ENCODE data around the gene ALG12.
A peak's percentile ranks its signal among the peaks of the same experiment; 100 is the strongest.
"Not testable (repeated sequence)": the region's sequence is repeated elsewhere in the genome, so short reads cannot be mapped to it uniquely, and the experiment has no call there.

Gene ALG12

DNA sequence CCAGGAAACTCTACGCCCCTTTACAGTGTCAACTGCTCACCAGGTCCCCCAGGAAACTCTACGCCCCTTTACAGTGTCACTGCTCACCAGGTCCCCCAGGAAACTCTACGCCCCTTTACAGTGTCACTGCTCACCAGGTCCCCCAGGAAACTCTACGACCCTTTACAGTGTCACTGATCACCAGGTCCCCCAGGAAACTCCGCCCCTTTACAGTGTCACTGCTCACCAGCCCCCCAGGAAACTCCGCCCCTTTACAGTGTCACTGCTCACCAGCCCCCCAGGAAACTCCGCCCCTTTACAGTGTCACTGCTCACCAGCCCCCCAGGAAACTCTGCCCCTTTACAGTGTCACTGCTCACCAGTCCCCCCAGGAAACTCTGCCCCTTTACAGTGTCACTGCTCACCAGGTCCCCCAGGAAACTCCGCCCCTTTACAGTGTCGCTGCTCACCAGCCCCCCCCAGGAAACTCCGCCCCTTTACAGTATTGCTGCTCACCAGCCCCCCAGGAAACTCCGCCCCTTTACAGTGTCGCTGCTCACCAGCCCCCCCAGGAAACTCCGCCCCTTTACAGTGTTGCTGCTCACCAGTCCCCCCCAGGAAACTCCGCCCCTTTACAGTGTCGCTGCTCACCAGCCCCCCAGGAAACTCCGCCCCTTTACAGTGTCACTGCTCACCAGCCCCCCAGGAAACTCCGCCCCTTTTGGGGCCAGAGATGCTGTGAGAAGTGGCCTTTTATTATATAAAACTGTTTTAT, 27.0 kb upstream of the ALG12 start:
- not testable (repeated sequence) for DNase-seq

GRCh38 chr22:49944399-49944891, 26.2 kb upstream of the ALG12 start:
- no peak for DNase-seq

GRCh38 chr22:49943771-49944398, 25.6 kb upstream of the ALG12 start:
- DNase-seq = no peak

DNA sequence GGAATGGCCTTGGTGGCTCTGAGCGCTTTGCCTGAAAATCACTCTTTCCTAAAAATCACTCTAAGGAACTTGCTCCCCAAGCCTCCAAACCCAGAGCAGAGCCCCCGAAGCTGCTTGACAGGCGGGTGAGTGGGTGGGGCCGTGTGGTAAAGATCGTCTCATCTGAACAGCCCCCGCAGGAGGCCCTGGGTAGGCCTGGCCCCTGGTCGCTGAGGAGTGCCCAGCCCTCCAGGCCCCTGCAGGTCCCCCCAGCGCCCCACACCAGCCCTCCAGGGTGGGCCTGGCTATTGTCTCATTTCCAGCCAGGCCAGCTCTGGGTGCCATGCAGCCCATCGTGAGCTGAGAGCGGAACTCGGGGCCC, 25.1 kb upstream of the ALG12 start:
- no peak for DNase-seq

DNA sequence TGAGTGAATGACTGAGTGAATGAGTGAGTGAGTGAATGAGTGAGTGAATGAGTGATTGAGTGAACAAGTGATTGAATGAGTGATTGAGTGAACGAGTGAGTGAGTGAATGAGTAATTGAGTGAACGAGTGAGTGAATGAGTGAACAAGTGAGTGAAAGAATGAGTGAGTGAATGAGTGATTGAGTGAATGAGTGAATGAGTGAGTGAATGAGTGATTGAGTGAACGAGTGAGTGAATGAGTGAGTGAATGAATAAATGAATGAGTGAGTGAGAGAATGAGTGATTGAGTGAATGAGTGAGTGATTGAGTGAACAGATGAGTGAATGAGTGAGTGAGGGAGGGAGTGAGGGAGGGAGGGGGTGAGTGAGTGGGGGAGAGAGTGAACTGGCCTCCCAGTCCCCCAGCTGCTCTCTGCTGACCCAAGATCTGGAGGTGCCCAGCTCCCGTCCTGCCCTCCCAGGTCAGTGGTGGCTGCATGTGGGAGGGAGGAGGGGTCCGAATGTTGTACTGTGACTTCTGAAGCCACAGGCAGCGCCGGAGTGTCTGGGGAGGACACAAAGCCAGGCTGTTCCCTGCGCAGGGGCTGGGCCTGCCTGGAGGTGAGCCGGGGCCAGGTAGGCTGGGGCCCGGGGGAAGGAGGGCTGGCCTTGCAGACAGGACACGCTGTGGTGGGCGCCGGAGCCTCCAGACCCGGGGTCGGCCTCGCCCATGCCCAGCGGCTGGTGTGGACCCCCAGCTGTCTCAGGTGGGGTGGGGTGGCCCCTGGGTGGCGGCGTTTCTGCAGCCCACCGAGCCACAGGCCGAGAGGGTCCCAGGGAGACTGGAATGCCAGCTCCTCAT, 24.5 kb upstream of the ALG12 start:
- DNase-seq = no peak

DNA sequence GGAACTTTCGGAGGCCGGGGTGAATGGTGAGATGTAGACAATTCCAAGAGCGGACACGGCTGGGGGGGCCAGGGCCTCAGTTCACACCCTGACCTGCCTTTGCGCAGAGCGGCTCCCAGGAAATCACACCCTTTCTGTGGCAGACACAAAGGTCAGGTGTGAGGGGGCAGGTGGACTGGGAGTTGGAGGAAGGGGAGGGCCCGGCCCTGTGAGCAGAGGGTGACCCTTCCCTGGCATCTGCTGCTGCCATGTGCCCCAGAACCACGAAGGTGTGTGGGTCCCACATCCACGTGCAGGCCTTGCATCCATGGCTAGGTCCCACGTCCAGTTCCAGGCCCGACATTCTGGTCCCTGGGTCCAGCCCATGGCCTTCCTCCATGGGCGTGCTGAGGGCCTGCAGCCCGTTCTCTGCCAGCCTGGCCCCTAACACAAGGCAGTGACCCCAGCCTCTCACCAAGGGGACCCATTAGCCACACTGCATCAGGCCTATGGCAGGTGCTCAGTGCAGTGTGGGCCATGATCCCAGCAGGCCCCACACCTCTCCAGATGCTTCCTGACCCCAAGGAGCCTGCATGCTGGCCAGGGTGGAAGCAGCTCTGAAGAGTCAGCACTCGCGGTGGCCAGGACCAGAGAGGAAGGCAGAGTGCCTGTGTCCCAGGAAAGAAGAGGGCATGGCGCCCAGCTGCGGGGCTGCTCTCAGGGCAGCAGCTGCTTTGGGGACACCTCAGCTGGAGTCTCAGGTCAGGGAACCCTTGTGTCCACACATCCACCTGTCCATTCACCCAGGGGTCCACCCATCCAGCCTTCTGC, 23.5 kb upstream of the ALG12 start:
- DNase-seq = no peak

DNA sequence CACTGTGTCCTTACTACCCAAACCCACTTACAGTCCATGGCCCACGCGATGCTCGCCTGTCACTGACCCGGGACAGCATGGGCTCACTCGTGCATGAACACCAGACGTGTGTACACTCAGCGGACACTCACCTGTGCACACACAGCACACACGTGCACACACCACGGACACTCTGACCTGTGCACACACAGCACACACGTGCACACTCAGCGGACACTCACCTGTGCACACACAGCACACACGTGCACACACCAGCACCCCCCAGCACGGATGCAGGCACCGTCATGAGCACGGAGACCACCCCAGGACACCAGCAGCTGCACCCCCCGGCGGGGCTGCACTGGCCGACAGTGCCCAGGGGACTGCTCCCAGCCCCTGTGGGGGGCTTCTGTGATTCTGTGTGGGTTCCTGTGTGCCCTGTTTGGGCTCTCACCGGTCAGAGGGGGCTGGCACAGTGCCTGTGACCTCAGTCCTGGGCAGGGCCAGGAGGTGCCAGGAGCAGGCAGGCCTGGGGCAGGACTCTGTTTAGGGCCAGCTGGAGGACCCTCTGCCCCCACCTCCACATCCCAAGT, 20.4 kb upstream of the ALG12 start:
- DNase-seq = no peak

DNA sequence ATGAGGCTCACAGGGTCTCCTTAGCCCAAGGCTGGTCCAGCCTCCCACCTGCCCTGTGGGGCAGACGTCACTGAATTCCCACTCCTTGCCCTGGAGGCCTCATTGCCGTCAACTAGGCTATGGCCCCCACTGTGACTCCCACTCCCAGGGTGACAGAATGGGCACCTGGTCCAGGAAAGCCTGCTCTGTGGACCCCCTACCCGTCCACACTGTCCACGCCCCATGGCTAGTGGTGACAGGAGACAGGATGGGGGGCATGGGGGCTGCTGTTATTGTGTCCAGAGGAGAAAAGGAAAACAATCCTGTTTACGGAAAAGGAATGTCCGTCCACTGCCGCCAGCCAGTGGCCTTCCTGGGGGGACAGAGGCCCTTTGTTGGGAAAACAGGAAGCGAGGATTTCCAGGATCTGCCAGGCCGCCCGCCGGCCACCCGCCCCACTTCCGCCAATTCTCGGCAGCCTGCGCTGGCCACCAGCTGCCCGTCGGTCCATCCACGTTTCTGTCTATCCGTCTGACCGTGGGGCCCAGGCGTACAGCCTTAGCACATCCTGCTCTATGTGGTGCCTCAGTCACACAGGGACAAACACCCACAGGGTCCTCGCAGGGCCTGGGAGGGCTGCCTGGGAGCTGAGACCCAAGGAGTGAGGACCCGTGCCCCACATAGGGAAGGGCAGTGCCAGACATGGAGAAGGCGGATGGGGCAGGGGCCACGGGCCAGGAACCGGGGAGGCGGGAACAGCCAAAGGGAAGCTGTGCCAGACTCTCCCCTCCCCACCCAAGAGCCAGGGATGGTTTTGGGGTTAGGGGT, 19.7 kb upstream of the ALG12 start:
- DNase-seq = no peak

GRCh38 chr22:49936973-49937757, 18.9 kb upstream of the ALG12 start:
- DNase-seq = no peak

- DNase-seq = peak; percentile 91
These were observed 18.1 kb upstream of the ALG12 start for GRCh38 chr22:49936018-49936972.

DNA sequence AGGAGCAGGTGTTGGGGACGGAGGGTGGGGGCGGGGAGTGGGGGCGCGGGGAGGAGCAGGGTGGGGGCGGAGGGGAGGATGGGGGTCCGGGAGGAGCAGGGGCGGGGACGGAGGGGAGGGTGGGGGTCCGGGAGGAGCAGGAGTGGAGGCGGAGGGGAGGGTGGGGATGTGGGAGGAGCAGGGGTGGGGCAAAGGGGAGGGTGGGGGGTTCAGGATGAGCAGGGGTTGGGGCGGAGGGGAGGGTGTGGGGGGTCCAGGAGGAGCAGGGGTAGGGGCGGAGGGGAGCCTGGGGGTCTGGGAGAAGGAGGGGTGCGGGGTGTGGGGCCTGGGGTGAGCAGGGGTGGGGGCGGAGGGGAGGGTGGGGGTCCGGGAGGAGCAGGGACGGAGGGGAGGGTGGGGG, 17.3 kb upstream of the ALG12 start:
- no peak for DNase-seq

DNA sequence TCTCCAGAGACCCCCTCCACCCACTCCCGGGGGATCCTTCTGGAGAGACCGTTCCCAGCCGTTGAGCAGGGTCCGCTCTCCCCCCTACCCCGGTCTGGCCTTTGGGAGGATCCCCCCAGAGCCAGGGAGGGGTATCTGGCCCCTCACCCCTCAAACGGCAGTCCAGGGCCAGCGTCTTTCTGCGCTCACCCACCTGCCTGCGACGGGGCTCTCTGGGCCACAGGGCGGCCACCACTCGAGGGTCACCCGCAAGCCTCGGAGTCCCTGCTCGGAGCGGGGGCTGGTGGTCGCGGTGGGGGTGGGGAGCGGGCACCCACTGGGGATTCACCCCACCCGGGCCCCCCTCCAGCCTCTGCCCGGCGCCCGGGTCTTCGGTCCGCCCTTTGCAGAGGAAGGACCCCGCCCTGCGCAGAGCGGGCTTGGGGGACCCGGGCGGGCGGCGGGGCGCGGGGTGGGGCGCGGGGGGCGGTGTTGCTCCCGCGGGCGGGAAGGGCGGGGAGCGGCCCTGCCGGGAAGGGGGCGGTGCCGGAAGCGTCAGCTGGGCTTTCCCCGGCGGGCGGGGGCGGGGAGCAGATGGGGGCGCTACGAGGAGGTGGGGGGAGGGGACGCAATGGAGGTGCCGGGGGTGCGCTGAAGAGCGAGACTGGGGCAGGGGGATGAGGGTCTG, 16.8 kb upstream of the ALG12 start:
- peak; percentile 83 for DNase-seq

- DNase-seq = peak; percentile 38
These were observed 16.1 kb upstream of the ALG12 start for GRCh38 chr22:49934160-49934890.

- no peak for DNase-seq
These were observed 15.3 kb upstream of the ALG12 start for GRCh38 chr22:49933236-49934159.

DNA sequence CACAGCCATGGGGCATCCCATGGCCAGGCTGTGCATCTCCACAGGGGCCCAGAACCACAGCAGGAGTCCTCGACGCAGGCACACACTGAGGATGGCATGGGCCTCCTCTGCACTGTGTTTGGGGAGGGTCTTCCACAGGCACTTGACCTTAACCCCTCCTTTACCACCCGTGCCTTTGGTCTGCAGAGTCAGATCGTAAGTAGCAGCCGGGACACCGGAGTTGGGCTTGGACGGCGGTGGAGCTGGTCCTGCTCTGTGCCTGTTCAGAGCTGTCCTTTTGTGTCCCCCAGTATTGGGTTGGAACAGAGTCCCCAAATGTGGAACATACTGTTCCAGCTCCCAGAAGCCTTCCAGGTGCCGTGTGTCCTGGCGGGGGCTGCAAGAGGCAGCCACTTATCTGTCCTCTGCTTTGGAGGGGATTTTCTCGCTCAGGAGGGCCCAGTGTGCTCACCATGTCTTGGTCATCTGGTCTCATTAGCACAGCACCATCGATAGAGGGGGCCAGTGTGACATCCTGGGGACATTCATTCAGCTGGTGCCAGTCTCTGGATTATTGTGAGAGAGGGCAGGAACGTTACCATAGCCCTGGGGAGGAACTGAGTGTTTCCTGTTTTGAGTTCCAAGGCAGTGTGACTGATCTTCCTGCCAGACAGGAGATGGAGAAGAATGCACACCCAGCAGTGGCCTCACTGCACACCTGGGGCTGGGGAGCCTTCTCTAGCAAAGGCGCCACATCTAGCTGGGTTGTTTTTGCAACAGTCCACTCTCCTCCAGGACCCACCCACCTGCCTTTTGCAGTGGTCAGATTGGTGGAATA, 12.6 kb upstream of the ALG12 start:
- DNase-seq = no peak

DNA sequence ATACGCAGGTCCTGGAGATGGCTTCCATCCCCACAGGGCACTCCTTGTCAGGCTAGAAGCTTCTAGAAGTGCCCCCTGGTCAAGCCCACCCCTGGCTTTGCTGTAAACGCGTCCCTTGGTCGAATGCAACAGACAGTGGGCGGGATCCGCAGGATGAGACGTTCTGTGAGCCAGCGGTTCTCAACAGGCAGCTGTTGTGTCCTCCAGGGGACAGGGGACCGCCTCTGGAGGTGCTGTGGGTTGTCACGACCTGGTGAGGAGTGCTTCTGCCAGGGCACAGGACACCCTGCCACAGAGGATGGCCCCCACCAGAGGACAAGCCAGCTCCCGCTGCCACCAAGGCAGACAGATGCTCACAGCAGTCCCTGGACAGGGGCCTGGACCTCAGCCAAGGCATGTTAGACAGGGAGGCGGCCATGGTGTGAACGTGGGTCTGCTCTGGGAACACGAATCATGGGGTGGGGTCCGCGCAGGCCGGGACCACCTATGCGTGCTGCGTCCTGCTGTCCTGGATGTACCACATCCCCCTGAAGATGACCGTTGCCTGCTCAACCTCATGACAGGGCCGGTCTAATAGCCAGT, 11.8 kb upstream of the ALG12 start:
- DNase-seq = no peak

All from T-helper 9 cell (primary cell).